GM18505 (cell line): Measurements from ENCODE around the gene ZNF236.

ENCODE experiments used
- ATAC-seq: cut with Tn5 transposase; IDR thresholded peaks from one replicate; pipeline ENCODE4 v1.9.1; 2021; ENCODE audit not compliant: unreplicated experiment
- POLR2A ChIP-seq: IDR thresholded peaks from 4 replicates; pipeline ENCODE4 v1.6.1; 2011; ENCODE audit warnings: borderline replicate concordance; ENCODE audit not compliant: insufficient read depth, insufficient read length; ENCODE audit errors: extremely low read depth

The ZNF236 gene

GRCh38 chr18:76827205-76828200 lies 5.1 kb downstream of the ZNF236 start:
- no peak for TF ChIP-seq POLR2A
- no peak for ATAC-seq

GRCh38 chr18:76834379-76834778 lies 12.0 kb downstream of the ZNF236 start:
- no peak for ATAC-seq
- TF ChIP-seq POLR2A: no peak

- ATAC-seq: no peak
- TF ChIP-seq POLR2A: no peak
Measured at GRCh38 chr18:76835380-76835779, 13.0 kb downstream of the ZNF236 start.

GRCh38 chr18:76837071-76837470 lies 14.7 kb downstream of the ZNF236 start:
- ATAC-seq: no peak
- TF ChIP-seq POLR2A: no peak

DNA sequence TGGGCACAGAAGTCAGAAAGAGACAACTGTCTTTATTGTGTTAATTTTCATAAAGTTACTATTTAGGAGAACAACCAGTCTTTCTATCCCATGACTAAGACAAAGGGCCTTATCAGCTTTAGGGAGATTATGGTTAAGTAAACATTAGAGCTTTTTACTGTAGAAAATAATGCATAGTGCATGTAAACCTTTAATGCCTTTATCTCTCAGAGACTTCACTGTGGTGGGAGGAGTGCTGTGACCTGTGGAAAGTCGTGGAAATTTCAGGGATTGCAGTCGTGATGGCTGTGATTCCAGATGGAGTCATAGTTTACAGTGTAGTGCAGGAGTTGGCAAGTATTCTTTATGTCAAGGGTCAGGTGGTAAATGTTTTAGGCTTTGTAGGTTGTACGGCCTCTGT lies 15.8 kb downstream of the ZNF236 start:
- ATAC-seq: no peak
- no peak for TF ChIP-seq POLR2A

DNA sequence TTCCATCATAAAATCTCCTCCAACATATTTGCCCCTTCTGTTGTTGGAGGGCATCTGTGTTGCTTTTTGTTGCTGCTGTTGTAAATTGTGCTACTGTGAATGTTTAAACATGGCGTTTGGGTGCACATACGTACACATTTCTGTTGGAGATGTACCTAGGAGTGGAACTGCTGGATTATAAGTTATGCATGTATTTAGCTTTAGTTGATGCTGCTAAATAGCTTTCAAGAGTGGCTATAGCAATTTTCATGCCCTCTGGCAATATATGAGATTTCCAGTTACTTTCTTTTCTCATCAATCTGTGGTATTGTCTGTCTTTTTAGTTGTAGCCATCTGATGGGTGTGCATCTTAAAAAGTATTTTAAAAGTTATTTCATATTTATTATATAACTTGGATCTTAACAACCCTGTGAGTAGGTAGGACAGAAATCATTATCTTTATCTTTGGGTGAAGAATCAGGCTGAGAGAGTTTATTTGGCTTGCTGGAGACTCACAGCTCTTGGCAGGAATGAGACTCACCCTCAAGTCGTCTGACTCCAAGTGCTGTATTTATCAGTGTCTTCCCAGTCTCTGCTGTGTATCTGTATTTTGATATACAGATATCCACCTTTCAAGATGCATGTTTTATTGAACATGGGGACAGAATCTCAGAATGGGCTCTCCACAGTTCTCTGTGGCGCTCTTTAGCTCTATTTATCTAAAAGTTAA lies 16.9 kb downstream of the ZNF236 start:
- no peak for ATAC-seq
- TF ChIP-seq POLR2A: no peak

DNA sequence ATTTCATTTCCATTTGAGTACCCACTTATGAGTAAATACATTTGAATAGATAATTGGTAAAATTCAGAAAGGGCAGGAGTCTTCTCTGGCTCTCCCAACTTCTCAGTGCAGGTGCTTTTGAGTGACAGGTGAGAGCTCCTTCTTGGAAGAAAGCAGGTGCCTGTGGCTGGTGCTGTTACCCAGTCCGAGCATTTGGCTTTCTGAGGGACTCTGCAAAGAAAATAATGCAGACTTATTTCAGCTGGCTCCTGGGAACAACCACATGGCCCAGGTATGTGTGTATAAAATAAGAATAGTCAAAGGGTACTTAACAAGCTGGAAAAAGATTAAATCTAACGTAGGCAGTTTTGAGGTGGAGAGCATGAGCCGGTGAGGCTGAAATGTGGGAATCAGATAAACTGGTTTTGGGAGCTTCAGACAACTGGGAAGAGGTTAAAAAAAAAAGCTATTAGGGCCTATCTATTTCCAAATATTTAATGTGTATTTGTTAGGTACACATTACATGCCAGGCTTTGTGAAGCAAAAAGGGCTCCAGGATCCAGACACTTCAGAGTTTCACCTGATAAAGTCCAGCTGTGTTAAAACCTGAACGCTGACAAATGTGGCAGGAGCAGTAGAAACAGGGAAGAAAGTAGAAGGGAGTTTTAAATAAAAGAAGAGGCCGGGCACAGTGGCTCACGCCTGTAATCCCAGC lies 20.6 kb downstream of the ZNF236 start:
- TF ChIP-seq POLR2A: no peak
- ATAC-seq: no peak

DNA sequence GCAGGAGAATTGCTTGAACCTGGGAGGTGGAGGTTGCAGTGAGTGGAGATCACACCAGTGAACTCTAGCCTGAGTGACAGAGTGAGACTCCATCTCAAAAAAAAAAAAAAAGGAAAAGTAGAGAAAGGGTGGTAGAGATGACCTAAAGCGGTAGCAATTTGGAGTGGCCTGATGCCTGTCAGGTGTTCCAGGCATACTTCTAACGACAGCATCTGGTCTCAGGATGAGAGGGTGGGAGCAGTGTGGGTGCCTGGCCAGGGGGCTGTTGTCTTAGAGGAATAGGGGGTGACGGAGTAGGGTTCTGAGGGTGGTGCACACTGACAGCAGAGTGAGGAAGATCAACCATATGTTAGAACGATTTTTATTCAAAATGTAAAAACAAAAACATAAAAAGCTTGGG lies 21.8 kb downstream of the ZNF236 start:
- TF ChIP-seq POLR2A: no peak
- ATAC-seq: no peak

GRCh38 chr18:76844742-76845477 lies 22.6 kb downstream of the ZNF236 start:
- no peak for ATAC-seq
- TF ChIP-seq POLR2A: no peak

DNA sequence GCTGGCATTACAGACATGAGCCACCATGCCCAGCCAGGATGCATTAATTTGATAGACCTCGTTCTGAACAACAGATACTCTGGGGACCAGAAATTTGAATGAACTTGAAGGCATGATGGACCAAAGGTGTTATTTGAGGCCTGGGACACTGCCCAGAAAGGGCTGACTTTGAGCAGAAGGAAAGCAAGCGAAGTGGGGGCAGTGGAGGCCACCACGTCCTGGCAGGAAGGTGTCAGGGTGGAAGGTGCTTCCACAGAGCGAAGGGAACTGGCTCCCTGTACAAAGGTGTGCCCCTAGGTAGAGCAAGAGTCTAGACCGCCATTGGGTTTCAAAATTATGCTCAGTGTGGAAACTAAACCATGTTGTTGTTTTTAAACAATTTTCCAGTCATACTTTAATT lies 23.9 kb downstream of the ZNF236 start:
- no peak for TF ChIP-seq POLR2A
- ATAC-seq: no peak

DNA sequence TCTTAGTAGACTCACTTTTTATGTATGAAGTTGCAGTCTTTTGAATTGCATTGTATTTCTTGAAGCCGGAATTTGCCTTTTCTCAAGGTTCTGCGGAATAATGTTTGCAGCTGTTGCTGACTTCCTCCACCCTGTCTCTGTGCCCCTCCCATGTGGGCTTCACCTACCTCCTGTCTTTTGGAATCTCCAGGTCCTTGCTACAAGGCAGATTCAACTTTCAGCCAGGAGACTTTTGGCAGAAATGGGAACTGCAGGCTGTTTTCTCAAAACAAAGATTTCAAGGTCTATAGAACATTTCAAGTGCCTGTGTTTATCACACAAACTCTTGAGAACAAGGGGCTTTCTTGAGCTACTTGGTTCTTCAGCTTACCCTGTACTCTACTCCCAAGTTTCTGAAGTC lies 25.6 kb downstream of the ZNF236 start:
- no peak for TF ChIP-seq POLR2A
- no peak for ATAC-seq

GRCh38 chr18:76850112-76850511 lies 27.8 kb downstream of the ZNF236 start:
- TF ChIP-seq POLR2A: no peak
- ATAC-seq: no peak

GRCh38 chr18:76855594-76855993 lies 33.2 kb downstream of the ZNF236 start:
- no peak for ATAC-seq
- no peak for TF ChIP-seq POLR2A
